K562 (cell line): Measurements from ENCODE around the gene CEND1.

Experiments used
- BRCA1 ChIP-seq, 2 experiments: fragments of 450-650 bp in 1 of 2; sonication (generic) in 1 of 2; formaldehyde crosslinking in 1 of 2; IDR thresholded peaks; 2 replicates each; pipeline versions ENCODE4 v1.5.0 to v1.6.1; 2017 to 2020; ENCODE audit warnings: mild to moderate bottlenecking in 1 of 2, missing genetic modification reagents in 1 of 2
- CBX5 ChIP-seq: IDR thresholded peaks from 2 replicates; pipeline ENCODE4 v1.6.1; 2014; ENCODE audit warnings: low read depth, borderline replicate concordance

DNA sequence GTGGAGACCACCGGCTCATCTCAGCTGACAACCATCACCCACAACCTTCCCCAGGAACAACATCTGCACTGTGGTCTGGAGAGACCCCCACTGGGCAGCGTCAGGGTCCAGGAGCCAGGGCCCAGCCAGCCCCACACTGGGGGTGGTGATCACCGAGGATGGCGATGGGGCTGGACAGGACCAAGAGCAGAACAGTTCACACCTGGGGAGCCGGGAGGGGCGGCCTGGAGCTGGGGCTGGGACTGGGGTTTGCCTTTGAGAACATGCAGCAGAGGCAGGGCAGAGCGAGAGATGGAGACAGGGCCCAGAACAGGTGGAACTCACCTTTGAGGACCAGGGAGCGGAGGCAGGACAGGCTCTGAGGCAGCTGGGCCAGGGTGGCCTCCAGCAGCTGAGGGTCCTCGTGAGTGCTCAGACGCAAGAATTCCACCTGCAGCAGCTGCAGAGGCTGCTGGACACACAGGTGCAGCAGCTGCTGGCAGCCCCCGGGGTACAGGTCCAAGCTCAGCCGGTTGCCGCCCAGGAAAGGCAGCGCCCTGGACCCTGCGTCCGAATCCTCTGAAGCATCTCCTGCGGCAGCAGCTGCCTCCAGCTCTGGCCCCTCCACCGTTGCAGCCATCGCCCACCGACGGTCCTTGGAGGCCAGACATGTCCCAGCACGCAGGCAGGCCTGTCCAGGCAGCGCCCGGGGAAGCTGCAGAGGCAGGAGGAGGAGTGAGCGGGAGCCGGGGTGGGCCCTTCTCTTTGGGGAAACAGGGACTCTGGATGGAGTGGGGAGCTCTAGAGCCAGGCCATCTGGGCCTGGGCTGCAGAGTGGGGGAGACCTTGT lies 14.1 kb upstream of the CEND1 start:
- TF ChIP-seq CBX5, result no peak
- TF ChIP-seq BRCA1 (IDR thresholded peaks at IDR 0.05), result no peak
- no peak for TF ChIP-seq BRCA1 (CRISPR knock-in tag; IDR thresholded peaks at IDR 0.05)
